ENCODE measurements around the gene SLC39A6.

DNA sequence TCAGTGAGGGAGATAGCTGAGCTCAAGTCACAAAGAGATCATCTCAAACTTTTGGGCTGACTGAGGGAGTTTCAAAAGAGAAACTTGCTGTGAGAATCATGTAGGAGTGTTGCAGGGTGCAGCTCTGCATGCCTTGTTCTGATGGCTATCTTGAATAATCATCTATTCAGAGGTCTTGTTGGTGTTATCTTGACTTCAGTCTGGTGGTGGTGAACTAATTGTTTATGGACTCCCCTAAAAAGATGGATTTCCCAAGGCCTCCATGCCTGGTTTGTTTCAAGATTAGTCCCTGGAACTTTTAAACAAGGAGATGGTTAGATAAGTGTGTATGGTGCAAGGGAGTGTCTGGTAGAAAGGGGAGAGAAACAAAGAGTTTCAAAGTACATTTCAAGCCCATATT is 29.8 kb downstream of the SLC39A6 start:
- no peak for TF ChIP-seq CTCF (IDR thresholded peaks at IDR 0.05)
- no peak for TF ChIP-seq POLR2A (IDR thresholded peaks at IDR 0.05)

All from adrenal gland (tissue), 5 donors.